ENCODE measurements around the gene IL17RC.

The IL17RC gene

DNA sequence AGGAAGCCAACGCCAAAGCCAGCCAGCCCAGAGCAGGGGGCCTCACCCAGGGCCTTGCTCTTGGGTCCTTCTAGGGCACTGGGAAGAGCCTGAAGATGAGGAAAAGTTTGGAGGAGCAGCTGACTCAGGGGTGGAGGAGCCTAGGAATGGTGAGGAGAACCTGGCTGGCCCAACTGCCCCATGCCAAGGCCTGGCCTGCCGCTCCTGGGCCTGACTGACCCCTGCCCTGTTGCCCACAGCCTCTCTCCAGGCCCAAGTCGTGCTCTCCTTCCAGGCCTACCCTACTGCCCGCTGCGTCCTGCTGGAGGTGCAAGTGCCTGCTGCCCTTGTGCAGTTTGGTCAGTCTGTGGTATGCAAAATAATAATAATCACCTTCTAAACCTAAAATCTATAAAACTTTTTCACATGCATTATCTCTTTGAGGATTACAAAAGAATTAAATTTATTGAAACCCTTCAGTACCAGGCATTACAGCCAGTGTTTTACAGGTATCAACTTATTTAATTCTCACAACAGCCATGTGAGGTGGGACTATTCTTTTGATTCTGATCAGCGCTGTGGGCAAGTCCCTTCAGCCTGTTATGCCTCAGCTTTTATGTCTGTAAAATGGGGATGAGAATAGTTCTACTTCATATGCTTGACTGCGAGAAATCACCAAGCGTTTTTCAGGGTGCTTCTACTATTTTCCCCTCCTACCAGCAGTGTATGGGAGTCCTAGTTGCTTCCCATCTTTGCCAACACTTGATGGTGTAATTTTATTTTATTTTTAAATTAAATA lies 1.6 kb downstream of the IL17RC start:
- TF ChIP-seq CTCF (IDR thresholded peaks at IDR 0.05; ENCODE audit: borderline replicate concordance, insufficient read depth, low read depth, low read length): no peak
- no peak overlapping the region for H3K4me3 ChIP-seq (ENCODE audit: low read depth, low read length)

GRCh38 chr3:9928158-9928557 lies 11.3 kb downstream of the IL17RC start:
- H3K4me3 ChIP-seq (ENCODE audit: low read depth, low read length): no peak overlapping the region
- no peak for TF ChIP-seq CTCF (IDR thresholded peaks at IDR 0.05; ENCODE audit: borderline replicate concordance, insufficient read depth, low read depth, low read length)

DNA sequence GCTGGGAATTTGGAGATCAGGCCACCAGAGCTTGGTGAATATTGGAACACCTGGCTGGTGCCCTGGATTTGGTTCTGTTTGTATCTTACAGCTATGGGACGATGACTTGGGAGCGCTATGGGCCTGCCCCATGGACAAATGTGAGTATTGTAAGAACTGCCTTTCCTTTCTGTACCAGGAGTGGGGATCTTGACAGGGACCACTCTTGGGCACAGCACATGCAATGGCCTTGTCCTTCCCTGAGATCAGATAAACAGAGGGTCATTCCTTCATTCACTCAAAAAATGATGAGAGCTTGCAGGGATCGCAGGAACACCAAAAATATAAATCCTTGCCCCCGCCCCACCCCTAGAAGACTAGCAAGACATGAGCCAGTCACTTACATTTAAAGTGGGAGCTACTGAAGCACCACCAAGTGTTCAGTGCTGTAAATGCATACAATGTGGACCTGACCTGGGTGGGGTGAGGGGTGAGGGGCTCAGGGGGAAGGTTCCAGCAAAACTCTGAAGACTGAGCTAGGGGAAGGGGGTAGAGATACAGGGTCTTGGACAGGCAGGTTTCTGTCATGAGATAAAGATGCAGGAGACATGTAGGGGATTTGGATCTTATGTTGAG lies 14.0 kb downstream of the IL17RC start:
- no peak overlapping the region for H3K4me3 ChIP-seq (ENCODE audit: low read depth, low read length)
- 0 out of 2 replicates have a peak, but pooled peaks have one; percentile 9 for TF ChIP-seq CTCF (IDR thresholded peaks at IDR 0.05; ENCODE audit: borderline replicate concordance, insufficient read depth, low read depth, low read length)

DNA sequence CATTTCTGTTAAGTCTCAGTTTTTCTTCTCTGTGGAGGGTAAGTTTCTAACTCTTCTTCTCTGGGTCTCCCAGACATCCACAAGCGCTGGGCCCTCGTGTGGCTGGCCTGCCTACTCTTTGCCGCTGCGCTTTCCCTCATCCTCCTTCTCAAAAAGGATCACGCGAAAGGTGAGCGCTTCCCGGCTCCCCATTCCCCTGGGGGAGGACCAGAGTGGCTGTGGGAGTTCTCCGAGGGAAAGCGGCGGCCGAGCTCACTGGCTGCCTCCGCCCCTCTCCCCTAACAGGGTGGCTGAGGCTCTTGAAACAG lies 15.6 kb downstream of the IL17RC start:
- no peak for TF ChIP-seq CTCF (IDR thresholded peaks at IDR 0.05; ENCODE audit: borderline replicate concordance, insufficient read depth, low read depth, low read length)
- peak overlapping the region; percentile 84 for H3K4me3 ChIP-seq (ENCODE audit: low read depth, low read length)

- H3K4me3 ChIP-seq (ENCODE audit: low read depth, low read length): peak overlapping the region; percentile 84
- peak; percentile 86 for TF ChIP-seq CTCF (IDR thresholded peaks at IDR 0.05; ENCODE audit: borderline replicate concordance, insufficient read depth, low read depth, low read length)
Measured at GRCh38 chr3:9932843-9933560, 16.1 kb downstream of the IL17RC start.

DNA sequence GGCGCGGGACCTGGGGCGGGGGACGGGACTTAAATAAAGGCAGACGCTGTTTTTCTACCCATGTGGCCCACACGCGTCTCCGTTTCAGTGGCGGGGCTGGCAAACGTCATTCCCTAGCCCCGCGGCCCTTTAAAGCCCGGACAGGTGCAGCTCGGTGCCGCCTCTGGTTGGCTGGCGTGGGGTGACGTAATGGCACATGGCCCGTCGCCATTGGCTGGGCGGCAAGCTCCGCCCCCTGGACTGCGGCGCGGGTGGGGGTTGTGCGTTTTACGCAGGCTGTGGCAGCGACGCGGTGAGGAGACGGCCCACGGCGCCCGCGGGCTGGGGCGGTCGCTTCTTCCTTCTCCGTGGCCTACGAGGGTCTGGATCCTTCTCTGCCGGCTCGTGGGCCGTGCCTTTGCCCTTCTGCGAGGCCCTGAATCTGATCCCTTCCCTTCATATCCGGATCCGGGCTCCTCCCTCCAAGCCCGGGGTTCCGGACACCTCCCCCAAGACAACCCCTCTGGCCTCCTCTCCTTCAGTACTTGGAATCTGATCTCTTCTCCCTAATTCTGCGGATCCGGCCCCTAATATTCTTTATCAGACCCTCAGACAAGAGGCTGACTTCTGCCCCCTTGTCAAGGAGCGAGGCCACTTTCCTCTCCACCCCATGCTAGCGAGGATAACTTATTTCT lies 16.8 kb downstream of the IL17RC start, which contains the start of gene CRELD1:
CRELD1 (plus strand) TSS at position 274 of the 674 bp plus-strand sequence. CDS start 605 bp downstream, outside the sequence.
- H3K4me3 ChIP-seq (ENCODE audit: low read depth, low read length): peak within 1 kb of the TSS; percentile 84
- no peak for TF ChIP-seq CTCF (IDR thresholded peaks at IDR 0.05; ENCODE audit: borderline replicate concordance, insufficient read depth, low read depth, low read length)

Measured in GM12875 (cell line).